BLaER1 (cell line): ENCODE data around the gene LAMB4.
A peak's percentile ranks its signal among the peaks of the same experiment; 100 is the strongest.

ENCODE experiments used
- H3K27ac ChIP-seq: shearing (Covaris generic); formaldehyde crosslinking; 2 replicates; pipeline ENCODE4 v1.8.1; 2022
- H3K27me3 ChIP-seq: shearing (Covaris generic); formaldehyde crosslinking; 2 replicates; pipeline ENCODE4 v1.8.1; 2022
- H3K36me3 ChIP-seq: shearing (Covaris generic); formaldehyde crosslinking; 2 replicates; pipeline ENCODE4 v1.8.1; 2022
- H3K4me1 ChIP-seq: shearing (Covaris generic); formaldehyde crosslinking; 2 replicates; pipeline ENCODE4 v1.8.1; 2022
- H3K4me2 ChIP-seq: shearing (Covaris generic); formaldehyde crosslinking; 2 replicates; pipeline ENCODE4 v1.8.1; 2022
- H3K4me3 ChIP-seq: shearing (Covaris generic); formaldehyde crosslinking; 2 replicates; pipeline ENCODE4 v1.8.1; 2022
- H3K9ac ChIP-seq: shearing (Covaris generic); formaldehyde crosslinking; 2 replicates; pipeline ENCODE4 v1.8.1; 2022
- H3K9me3 ChIP-seq: shearing (Covaris generic); formaldehyde crosslinking; 2 replicates; pipeline ENCODE4 v1.8.1; 2022
- H4K20me1 ChIP-seq: shearing (Covaris generic); formaldehyde crosslinking; 2 replicates; pipeline ENCODE4 v1.8.1; 2022
- Cebpa-rat ChIP-seq: shearing (Covaris generic); IDR thresholded peaks from 2 replicates; pipeline ENCODE4 v1.8.1; 2022

The LAMB4 gene

GRCh38 chr7:108000875-108001763, 129.0 kb downstream of the LAMB4 start:
- Histone ChIP-seq H3K27me3 (peaks cover 42% of the 10 kb centered on the region), H4K20me1 (no peaks in the 10 kb centered on the region), H3K4me3 (no peak overlapping the region; the same call in 1 of the 2 replicates), H3K4me2 (no peak overlapping the region), H3K9me3 (peaks cover 33% of the 10 kb centered on the region), H3K36me3 (no peaks in the 10 kb centered on the region), H3K27ac (no peak overlapping the region), H3K4me1 (peaks cover 13% of the 10 kb centered on the region), H3K9ac (no peak overlapping the region)
- TF ChIP-seq Cebpa-rat = no peak

- H3K4me2 ChIP-seq = peak overlapping the region; percentile 17; the same call in 1 of the 2 replicates
Observed at GRCh38 chr7:107999779-108000560, 130.2 kb downstream of the LAMB4 start.

GRCh38 chr7:107998660-107999480, 131.3 kb downstream of the LAMB4 start:
- H3K4me3 ChIP-seq = no peak overlapping the region
- H3K4me1 ChIP-seq = peaks cover 20% of the 10 kb centered on the region
- no peak overlapping the region for H3K27ac ChIP-seq

More at GRCh38 chr7:107999779-108000560, 130.2 kb downstream of the LAMB4 start:
- peaks cover 33% of the 10 kb centered on the region for H3K9me3 ChIP-seq
- no peak overlapping the region for H3K4me3 ChIP-seq
- peaks cover 13% of the 10 kb centered on the region for H3K4me1 ChIP-seq
- no peak for TF ChIP-seq Cebpa-rat
- H4K20me1 ChIP-seq = no peaks in the 10 kb centered on the region
- H3K27me3 ChIP-seq = peaks cover 40% of the 10 kb centered on the region
- H3K27ac ChIP-seq = no peak overlapping the region
- H3K9ac ChIP-seq = no peak overlapping the region
- H3K36me3 ChIP-seq = no peaks in the 10 kb centered on the region

GRCh38 chr7:107998150-107998549, 132.0 kb downstream of the LAMB4 start:
- no peaks in the 10 kb centered on the region for H4K20me1 ChIP-seq
- no peak overlapping the region for H3K9ac ChIP-seq
- H3K36me3 ChIP-seq = no peaks in the 10 kb centered on the region
- peaks cover 22% of the 10 kb centered on the region for H3K27me3 ChIP-seq
- H3K4me2 ChIP-seq = no peak overlapping the region
- H3K4me3 ChIP-seq = no peak overlapping the region
- peaks cover 20% of the 10 kb centered on the region for H3K4me1 ChIP-seq
- peaks cover 27% of the 10 kb centered on the region for H3K9me3 ChIP-seq
- TF ChIP-seq Cebpa-rat = no peak
- no peak overlapping the region for H3K27ac ChIP-seq

More at GRCh38 chr7:107998660-107999480, 131.3 kb downstream of the LAMB4 start:
- H3K9ac ChIP-seq = no peak overlapping the region
- H3K9me3 ChIP-seq = peaks cover 33% of the 10 kb centered on the region
- no peak for TF ChIP-seq Cebpa-rat
- H3K4me2 ChIP-seq = no peak overlapping the region
- no peaks in the 10 kb centered on the region for H4K20me1 ChIP-seq
- peaks cover 29% of the 10 kb centered on the region for H3K27me3 ChIP-seq
- no peaks in the 10 kb centered on the region for H3K36me3 ChIP-seq

GRCh38 chr7:107996072-107996882, 133.9 kb downstream of the LAMB4 start:
- no peak overlapping the region for H3K4me3 ChIP-seq
- TF ChIP-seq Cebpa-rat = no peak
- peaks cover 8% of the 10 kb centered on the region for H3K9me3 ChIP-seq
- no peak overlapping the region for H3K27ac ChIP-seq
- H3K36me3 ChIP-seq = no peaks in the 10 kb centered on the region
- no peak overlapping the region for H3K9ac ChIP-seq
- no peaks in the 10 kb centered on the region for H4K20me1 ChIP-seq
- H3K27me3 ChIP-seq = peaks cover 3% of the 10 kb centered on the region
- H3K4me1 ChIP-seq = peaks cover 20% of the 10 kb centered on the region
- no peak overlapping the region for H3K4me2 ChIP-seq

- Histone ChIP-seq H3K36me3 (no peaks in the 10 kb centered on the region), H3K9me3 (no peaks in the 10 kb centered on the region), H3K27ac (no peak overlapping the region), H3K4me3 (no peak overlapping the region), H3K4me2 (no peak overlapping the region), H3K27me3 (no peaks in the 10 kb centered on the region), H3K9ac (no peak overlapping the region), H4K20me1 (no peaks in the 10 kb centered on the region), H3K4me1 (peaks cover 19% of the 10 kb centered on the region)
- TF ChIP-seq Cebpa-rat = no peak
Observed at GRCh38 chr7:107995184-107996071, 134.7 kb downstream of the LAMB4 start.

GRCh38 chr7:107994421-107995030, 135.6 kb downstream of the LAMB4 start:
- no peaks in the 10 kb centered on the region for H3K9me3 ChIP-seq
- H3K4me3 ChIP-seq = no peak overlapping the region
- H4K20me1 ChIP-seq = no peaks in the 10 kb centered on the region
- H3K4me2 ChIP-seq = peak overlapping the region; percentile 9
- H3K9ac ChIP-seq = no peak overlapping the region
- TF ChIP-seq Cebpa-rat = no peak
- no peaks in the 10 kb centered on the region for H3K36me3 ChIP-seq
- no peak overlapping the region for H3K27ac ChIP-seq
- H3K4me1 ChIP-seq = peaks cover 14% of the 10 kb centered on the region
- H3K27me3 ChIP-seq = no peaks in the 10 kb centered on the region

- Histone ChIP-seq H3K27me3 (no peaks in the 10 kb centered on the region), H3K36me3 (no peaks in the 10 kb centered on the region), H4K20me1 (no peaks in the 10 kb centered on the region), H3K4me3 (no peak overlapping the region), H3K9ac (no peak overlapping the region), H3K9me3 (no peaks in the 10 kb centered on the region), H3K4me2 (peak overlapping the region; percentile 9), H3K4me1 (peaks cover 18% of the 10 kb centered on the region), H3K27ac (no peak overlapping the region)
- no peak for TF ChIP-seq Cebpa-rat
Observed at GRCh38 chr7:107993891-107994291, 136.3 kb downstream of the LAMB4 start.
